Endothelial cell of umbilical vein (primary cell): ENCODE measurements around the gene TSPAN13. TPM values are rescaled to one million over a fixed set of nuclear protein-coding genes. Genes with fewer than 3 reads are reported as not detected.

Experiments used
- BruUV-seq: library from RNA; stranded (reverse); fragments of 400-500 nt; replicated peaks from 2 replicates; lab custom pipeline; 2021; lab: Mats Ljungman, UMichigan
- CTCF ChIA-PET: fragments of 300-600, 350-600 bp; sonication (Branson Sonifier 250); formaldehyde crosslinking; loops from one replicate; lab custom pipeline; 2021; ENCODE audit warnings: antibody characterized with exemption, inconsistent platforms; lab: Charles Lee
- POLR2A ChIA-PET: fragments of 300-600, 350-600 bp; sonication (Branson Sonifier 250); formaldehyde crosslinking; loops from one replicate; lab custom pipeline; 2021; ENCODE audit warnings: antibody characterized with exemption, inconsistent platforms; lab: Charles Lee
- DNase-seq: peaks from one replicate; pipeline ENCODE4 v3.0.0-alpha.2; 2011; ENCODE audit warnings: low read depth, low spot score
- FAIRE-seq: peaks from 2 replicates; lab custom pipeline; 2011; peaks lifted over from hg19 to GRCh38; lab: Jason Lieb, UNC
- H2AFZ ChIP-seq: 2 replicates; pipeline ENCODE4 v1.6.0; 2012; ENCODE audit warnings: low read depth, low read length, control low read depth, inconsistent platforms
- H3K27ac ChIP-seq: 2 replicates; pipeline ENCODE4 v1.5.1; 2011; ENCODE audit warnings: low read depth, mild to moderate bottlenecking, control low read depth, low read length, moderate library complexity; ENCODE audit not compliant: insufficient read depth
- H3K27me3 ChIP-seq, 2 experiments: 2 replicates each; pipeline versions ENCODE4 v1.6.0 to v1.6.1; 2011; ENCODE audit warnings: low read length in 2 of 2, mixed read lengths in 1 of 2; ENCODE audit not compliant: control insufficient read depth in 2 of 2, insufficient read depth in 2 of 2
- H3K36me3 ChIP-seq, 2 experiments: 2 replicates in 1 of 2; 3 replicates in 1 of 2; pipeline ENCODE4 v1.5.1; 2011; ENCODE audit warnings: low read length in 2 of 2, mild to moderate bottlenecking in 1 of 2, moderate library complexity in 1 of 2; ENCODE audit not compliant: control insufficient read depth in 2 of 2, insufficient read depth in 2 of 2; ENCODE audit errors: extremely low read depth in 1 of 2
- H3K4me1 ChIP-seq: 3 replicates; pipeline ENCODE4 v1.5.1; 2011; ENCODE audit warnings: mild to moderate bottlenecking, low read length; ENCODE audit not compliant: control insufficient read depth, insufficient read depth; ENCODE audit errors: extremely low read depth
- H3K4me2 ChIP-seq: 2 replicates; pipeline ENCODE4 v1.6.1; 2011; ENCODE audit warnings: low read length, control low read depth, mixed read lengths; ENCODE audit not compliant: insufficient read depth
- H3K4me3 ChIP-seq, 3 experiments: fragments of 200-600 bp in 1 of 3; sonication (generic), shearing (Covaris generic) in 1 of 3; replicated peaks in 1 of 3; 2 replicates each; pipeline ENCODE4 v1.5.1; 2011 to 2016; ENCODE audit warnings: control low read depth in 3 of 3, low read length in 3 of 3, mild to moderate bottlenecking in 2 of 3, inconsistent platforms in 1 of 3, low read depth in 1 of 3, moderate library complexity in 1 of 3; ENCODE audit not compliant: insufficient read depth in 1 of 3
- H3K79me2 ChIP-seq: 2 replicates; pipeline ENCODE4 v1.6.0; 2012; ENCODE audit warnings: low read length, inconsistent platforms; ENCODE audit not compliant: control insufficient read depth, insufficient read depth
- H3K9ac ChIP-seq: replicated peaks from 2 replicates; pipeline ENCODE3; 2011; ENCODE audit warnings: low read length, control low read depth; ENCODE audit not compliant: insufficient read depth; ENCODE audit errors: extremely low read depth
- H3K9me1 ChIP-seq: replicated peaks from 3 replicates; pipeline ENCODE4 v1.6.0; 2011; ENCODE audit warnings: mild to moderate bottlenecking, low read length; ENCODE audit not compliant: control insufficient read depth, insufficient read depth; ENCODE audit errors: extremely low read depth
- H3K9me3 ChIP-seq: replicated peaks from 2 replicates; pipeline ENCODE4 v1.5.1; 2012; ENCODE audit warnings: low read length, inconsistent platforms; ENCODE audit not compliant: control insufficient read depth, insufficient read depth
- H4K20me1 ChIP-seq: replicated peaks from 2 replicates; pipeline ENCODE3; 2011; ENCODE audit warnings: mild to moderate bottlenecking, low read length; ENCODE audit not compliant: control insufficient read depth, insufficient read depth; ENCODE audit errors: extremely low read depth
- CTCF ChIP-seq, 2 donors: IDR thresholded peaks; 1 replicate in 1 of 2; 2 replicates in 1 of 2; pipeline ENCODE4 v1.5.1; 2011; ENCODE audit warnings: low read length in 2 of 2, mild to moderate bottlenecking in 2 of 2, moderate library complexity in 2 of 2, control low read depth in 1 of 2, inconsistent platforms in 1 of 2, low read depth in 1 of 2; ENCODE audit not compliant: insufficient read depth in 1 of 2; ENCODE audit errors: extremely low read depth in 1 of 2
- EZH2 ChIP-seq: IDR thresholded peaks from 2 replicates; pipeline ENCODE4 v1.6.1; 2012; ENCODE audit warnings: borderline replicate concordance, low read depth, mild to moderate bottlenecking, moderate library complexity, low read length, inconsistent platforms; ENCODE audit not compliant: severe bottlenecking
- FOS ChIP-seq: IDR thresholded peaks from 2 replicates; pipeline ENCODE4 v1.6.1; 2011; ENCODE audit warnings: mild to moderate bottlenecking, low read length, moderate library complexity, borderline replicate concordance; ENCODE audit not compliant: insufficient read depth
- GATA2 ChIP-seq: IDR thresholded peaks from 2 replicates; pipeline ENCODE4 v1.7.0; 2011; ENCODE audit warnings: low read depth, mild to moderate bottlenecking, moderate library complexity, mixed read lengths, low read length; ENCODE audit not compliant: insufficient read length, insufficient read depth
- JUN ChIP-seq: IDR thresholded peaks from 2 replicates; pipeline ENCODE4 v1.6.1; 2011; ENCODE audit warnings: borderline replicate concordance, low read depth; ENCODE audit not compliant: insufficient read length, insufficient read depth
- MYC ChIP-seq: IDR thresholded peaks from one replicate; pipeline ENCODE4 v1.6.1; 2011; ENCODE audit warnings: mild to moderate bottlenecking, low read depth, low read length
- POLR2A ChIP-seq: IDR thresholded peaks from 2 replicates; pipeline ENCODE4 v1.6.1; 2012; ENCODE audit warnings: low read depth, mild to moderate bottlenecking, control low read depth, low read length
- POLR2AphosphoS5 ChIP-seq: IDR thresholded peaks from 2 replicates; pipeline ENCODE4 v1.6.1; 2012; ENCODE audit warnings: low read depth, mild to moderate bottlenecking, control low read depth, low read length, moderate library complexity; ENCODE audit not compliant: insufficient read depth
- dilution Hi-C: fragments of 300-500 bp; cut with MboI; formaldehyde crosslinking; loops from one replicate; pipeline ENCODE4 v1.15.0; 2019; ENCODE audit warnings: low sequenced_read_pairs; ENCODE audit not compliant: extremely low pct_ligation_motif_present
- intact Hi-C: fragments of 100-400 bp; cut with micrococcal nuclease; formaldehyde crosslinking; loops from one replicate; pipeline ENCODE4 v1.10.0; 2022
- polyA plus RNA-seq, 4 experiments: library from polyadenylated mRNA; depleted of rRNA in 3 of 4; stranded (reverse) in 3 of 4; unstranded in 1 of 4; fragments of >200 nt; gene quantifications; 2 replicates each; pipeline versions ENCODE4 v1.2.1 to v1.2.3, GENCODE V29; 2011 to 2012; ENCODE audit warnings: missing spikeins in 1 of 4
- total RNA-seq: library from RNA; stranded (reverse); gene quantifications from 2 replicates; pipeline ENCODE4 v1.2.3, GENCODE V29; 2021
- TF ChIP-seq, protein P1 (sequence below): IDR thresholded peaks from 2 replicates; pipeline ENCODE4 v1.6.1; 2011; ENCODE audit not compliant: insufficient read depth, insufficient read length

TSPAN13 gene
- total and polyA plus RNA-seq, 2 donors (not counting 3 experiments of a cell fraction or from before 2014, with no cell fraction given) = 13.3 to 33.0 TPM

- H3K4me2 ChIP-seq = no peak overlapping the region
- ChIA-PET CTCF (no interaction called here), POLR2A (no interaction called here)
- H3K27me3 ChIP-seq = no peaks in the 10 kb centered on the region
- intact Hi-C loops (no loop called here), dilution Hi-C loops (no loop called here)
- no peaks in the 10 kb centered on the region for H3K9me3 ChIP-seq
- no peaks in the 10 kb centered on the region for H3K36me3 ChIP-seq
- TF ChIP-seq MYC (no peak), EZH2 (no peak), FOS (no peak), POLR2AphosphoS5 (no peak), CTCF (IDR thresholded peaks at IDR 0.05; ENCODE audit: extremely low read depth in 1 of 2, insufficient read depth in 1 of 2, low read depth in 1 of 2, low read length in 2 of 2) (no peak), GATA2 (no peak), POLR2A (no peak), JUN (no peak)
- TF ChIP-seq, protein P1, sequence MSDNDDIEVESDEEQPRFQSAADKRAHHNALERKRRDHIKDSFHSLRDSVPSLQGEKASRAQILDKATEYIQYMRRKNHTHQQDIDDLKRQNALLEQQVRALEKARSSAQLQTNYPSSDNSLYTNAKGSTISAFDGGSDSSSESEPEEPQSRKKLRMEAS = no peak
- BruUV-seq = no TSS peak
- no peak overlapping the region for H3K27ac ChIP-seq
- H3K79me2 ChIP-seq = no peaks in the 10 kb centered on the region
- no peaks in the 10 kb centered on the region for H3K9me1 ChIP-seq
- no peaks in the 10 kb centered on the region for H4K20me1 ChIP-seq
- no peak overlapping the region for H3K4me3 ChIP-seq
- FAIRE-seq = no peak
- DNase-seq = no peak
- H3K9ac ChIP-seq = no peak overlapping the region
- H2AFZ ChIP-seq = no peak overlapping the region
- peaks cover 7% of the 10 kb centered on the region for H3K4me1 ChIP-seq
These were observed 57.0 kb downstream of the TSPAN13 start for GRCh38 chr7:16810573-16810972.
